Osteocyte (in vitro differentiated cells): ENCODE results near the gene RIC1. TPM values are rescaled to one million over a fixed set of nuclear protein-coding genes. Genes with fewer than 3 reads are reported as not detected.
"Not testable (repeated sequence)": the region's sequence is repeated elsewhere in the genome, so short reads cannot be mapped to it uniquely, and the experiment has no call there.

ENCODE experiments used
- DNase-seq: peaks from one replicate; pipeline ENCODE4 v3.0.0; 2021; ENCODE audit warnings: mixed read lengths; ENCODE audit not compliant: unreplicated experiment; ENCODE audit errors: extremely low spot score
- H3K27ac Mint-ChIP-seq: one replicate; pipeline ENCODE4 v1.8.0; 2021; ENCODE audit warnings: mild to moderate bottlenecking, mixed read lengths; ENCODE audit not compliant: unreplicated experiment
- H3K27me3 Mint-ChIP-seq: one replicate; pipeline ENCODE4 v1.8.0; 2021; ENCODE audit warnings: mixed read lengths; ENCODE audit not compliant: unreplicated experiment
- H3K36me3 Mint-ChIP-seq: one replicate; pipeline ENCODE4 v1.8.0; 2021; ENCODE audit warnings: mixed read lengths; ENCODE audit not compliant: unreplicated experiment
- H3K4me1 Mint-ChIP-seq: one replicate; pipeline ENCODE4 v1.8.0; 2021; ENCODE audit warnings: mixed read lengths; ENCODE audit not compliant: unreplicated experiment
- H3K4me3 Mint-ChIP-seq: one replicate; pipeline ENCODE4 v1.8.0; 2021; ENCODE audit warnings: mild to moderate bottlenecking, moderate library complexity, mixed read lengths; ENCODE audit not compliant: unreplicated experiment
- H3K9me3 Mint-ChIP-seq: one replicate; pipeline ENCODE4 v1.8.0; 2021; ENCODE audit warnings: mixed read lengths; ENCODE audit not compliant: unreplicated experiment
- total RNA-seq: library from RNA; stranded (reverse); gene quantifications from 2 replicates; pipeline ENCODE4 v1.2.1, GENCODE V29; 2021
- TF ChIP-seq, protein P1 (sequence below): fragments of 200-600 bp; sonication (generic); IDR thresholded peaks from 2 replicates; pipeline ENCODE4 v1.5.0; 2021; ENCODE audit warnings: antibody characterized with exemption, mild to moderate bottlenecking, moderate library complexity

The RIC1 gene
- total RNA-seq, 1 donor from 2014 or later, result 52.4 TPM

DNA sequence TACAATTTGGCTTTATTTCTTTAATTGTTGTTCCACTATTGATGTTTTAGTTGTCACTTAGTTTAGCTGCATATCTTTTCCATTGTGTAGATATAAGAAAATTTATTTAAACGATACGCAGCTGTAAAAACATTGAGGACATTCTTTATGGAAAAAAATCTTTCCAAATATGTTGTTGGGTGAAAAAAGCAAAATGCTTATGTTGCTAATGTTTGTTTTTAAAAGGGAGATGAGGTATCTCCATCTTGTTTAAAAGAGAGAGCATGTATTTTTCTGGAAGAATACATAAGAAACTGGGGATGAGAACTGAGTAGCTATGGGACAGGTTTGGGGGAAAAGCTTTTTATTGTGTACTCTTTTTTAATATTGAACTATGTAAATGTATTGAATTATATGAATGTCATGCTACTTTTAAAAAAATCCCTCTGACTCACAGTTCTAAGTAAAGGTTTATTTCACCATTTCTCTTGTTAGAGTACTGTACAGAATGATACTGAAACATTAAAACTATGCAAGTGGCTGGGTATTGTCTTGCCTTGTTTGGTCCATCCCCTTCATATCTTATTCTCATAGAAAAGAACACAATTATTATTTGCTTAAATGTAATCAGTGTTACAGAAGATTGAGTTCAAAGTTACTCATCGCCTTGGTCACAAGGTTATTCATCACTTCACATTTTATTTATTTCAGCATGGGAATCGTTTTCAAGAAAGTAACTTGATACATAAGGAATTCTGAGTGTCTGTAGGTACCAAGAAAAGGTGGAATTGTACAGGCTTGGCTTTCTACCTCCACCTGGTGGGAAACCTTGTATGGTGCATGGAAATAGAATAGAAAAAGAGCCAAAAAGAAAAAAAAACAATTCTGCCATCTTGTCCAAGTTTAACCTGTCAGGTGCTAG is 85.8 kb downstream of the RIC1 start:
- Mint-ChIP-seq H3K27me3 (no peaks in the 10 kb centered on the region), H3K9me3 (peaks cover 14% of the 10 kb centered on the region), H3K27ac (peak overlapping the region; percentile 79), H3K4me3 (peak overlapping the region; percentile 20), H3K4me1 (peaks cover 68% of the 10 kb centered on the region), H3K36me3 (peaks cover 45% of the 10 kb centered on the region)
- DNase-seq, result no peak
- TF ChIP-seq, protein P1, sequence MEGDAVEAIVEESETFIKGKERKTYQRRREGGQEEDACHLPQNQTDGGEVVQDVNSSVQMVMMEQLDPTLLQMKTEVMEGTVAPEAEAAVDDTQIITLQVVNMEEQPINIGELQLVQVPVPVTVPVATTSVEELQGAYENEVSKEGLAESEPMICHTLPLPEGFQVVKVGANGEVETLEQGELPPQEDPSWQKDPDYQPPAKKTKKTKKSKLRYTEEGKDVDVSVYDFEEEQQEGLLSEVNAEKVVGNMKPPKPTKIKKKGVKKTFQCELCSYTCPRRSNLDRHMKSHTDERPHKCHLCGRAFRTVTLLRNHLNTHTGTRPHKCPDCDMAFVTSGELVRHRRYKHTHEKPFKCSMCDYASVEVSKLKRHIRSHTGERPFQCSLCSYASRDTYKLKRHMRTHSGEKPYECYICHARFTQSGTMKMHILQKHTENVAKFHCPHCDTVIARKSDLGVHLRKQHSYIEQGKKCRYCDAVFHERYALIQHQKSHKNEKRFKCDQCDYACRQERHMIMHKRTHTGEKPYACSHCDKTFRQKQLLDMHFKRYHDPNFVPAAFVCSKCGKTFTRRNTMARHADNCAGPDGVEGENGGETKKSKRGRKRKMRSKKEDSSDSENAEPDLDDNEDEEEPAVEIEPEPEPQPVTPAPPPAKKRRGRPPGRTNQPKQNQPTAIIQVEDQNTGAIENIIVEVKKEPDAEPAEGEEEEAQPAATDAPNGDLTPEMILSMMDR, result peak; percentile 62

DNA sequence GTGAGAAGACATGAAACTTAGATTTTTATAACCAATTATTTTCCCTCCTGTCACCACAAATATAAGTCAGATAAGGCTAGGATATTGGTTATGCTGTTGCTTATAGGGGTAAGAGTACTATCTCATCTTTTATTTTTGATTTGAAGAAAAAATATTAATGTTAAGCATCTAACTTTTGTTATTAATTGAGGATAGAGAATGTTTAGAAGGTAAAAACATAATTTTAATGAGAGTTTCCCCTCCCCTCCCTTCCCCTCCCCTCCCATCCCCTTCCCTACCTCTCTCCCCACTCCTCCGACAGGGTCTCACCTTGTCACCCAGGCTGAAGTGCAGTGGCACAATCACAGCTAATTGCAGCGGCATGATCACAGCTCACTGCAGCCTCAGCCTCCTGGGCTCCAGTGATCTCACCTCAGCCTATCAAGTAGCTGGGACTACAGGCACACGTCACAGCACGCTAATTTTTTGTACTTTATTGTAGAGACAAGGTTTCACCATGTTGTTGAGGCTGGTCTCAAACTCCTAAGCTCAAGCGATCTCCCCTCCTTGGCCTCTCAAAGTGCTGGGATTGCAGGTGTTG is 86.7 kb downstream of the RIC1 start:
- no peaks in the 10 kb centered on the region for H3K27me3 Mint-ChIP-seq
- TF ChIP-seq, protein P1, result no peak
- peaks cover 74% of the 10 kb centered on the region for H3K4me1 Mint-ChIP-seq
- H3K4me3 Mint-ChIP-seq, result peak overlapping the region; percentile 20
- no peak for DNase-seq
- peak overlapping the region; percentile 79 for H3K27ac Mint-ChIP-seq
- H3K36me3 Mint-ChIP-seq, result peaks cover 44% of the 10 kb centered on the region
- peaks cover 10% of the 10 kb centered on the region for H3K9me3 Mint-ChIP-seq

DNA sequence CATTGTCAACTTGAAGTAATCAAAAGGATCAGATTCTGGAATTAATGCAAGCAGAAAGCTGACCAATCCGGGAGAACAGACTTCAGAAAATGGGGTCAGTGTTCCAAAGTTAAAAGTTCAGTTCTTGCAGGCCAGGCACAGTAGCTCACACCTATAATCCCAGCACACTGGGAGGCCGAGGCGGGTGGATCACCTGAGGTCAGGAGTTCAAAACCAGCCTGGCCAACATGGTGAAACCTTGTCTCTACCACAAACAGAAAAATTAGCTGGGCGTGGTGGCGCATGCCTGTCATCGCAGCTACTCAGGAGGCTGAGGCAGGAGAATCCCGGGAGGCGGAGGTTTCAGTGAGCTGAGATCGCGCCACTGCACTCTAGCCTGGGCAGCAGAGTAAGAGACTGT is 88.5 kb downstream of the RIC1 start:
- H3K36me3 Mint-ChIP-seq, result peaks cover 44% of the 10 kb centered on the region
- not testable (repeated sequence) for H3K9me3 Mint-ChIP-seq, H3K27me3 Mint-ChIP-seq, DNase-seq, H3K4me3 Mint-ChIP-seq
- H3K27ac Mint-ChIP-seq, result peak overlapping the region; percentile 70
- peaks cover 79% of the 10 kb centered on the region for H3K4me1 Mint-ChIP-seq

DNA sequence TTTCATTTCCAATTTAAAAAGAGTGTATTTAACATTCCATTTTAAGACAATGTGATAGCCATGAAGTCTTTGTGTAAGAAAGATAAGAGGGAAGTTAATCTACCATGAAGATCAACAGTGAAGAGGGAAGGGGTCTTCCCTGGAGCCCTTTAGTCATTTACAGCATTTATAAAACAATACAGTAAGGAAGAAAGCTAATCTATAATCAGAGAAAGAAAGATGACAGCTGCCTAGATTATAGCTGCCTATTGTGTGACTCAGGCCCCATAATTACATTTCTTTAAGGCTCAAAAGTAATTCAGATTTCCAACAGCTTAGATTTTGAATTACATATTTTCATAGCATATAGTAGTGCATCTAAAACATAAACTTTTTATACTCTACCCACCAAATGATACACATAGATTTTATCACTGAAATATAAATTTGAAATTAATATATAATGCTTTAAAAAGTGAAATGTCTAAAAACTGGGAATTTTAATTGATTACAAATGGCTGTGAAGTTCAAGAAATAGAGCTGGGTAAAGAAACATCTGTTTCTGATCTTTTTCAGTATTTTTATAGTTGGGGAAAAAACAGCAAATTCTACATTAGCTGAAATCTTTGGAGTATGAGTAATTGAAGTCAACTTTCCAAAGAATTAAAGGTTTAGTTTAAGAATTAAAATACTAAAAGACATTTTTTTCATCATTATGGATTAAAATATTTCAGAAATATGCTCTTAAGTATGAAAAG is 89.6 kb downstream of the RIC1 start:
- DNase-seq, result no peak
- H3K27me3 Mint-ChIP-seq, result no peaks in the 10 kb centered on the region
- TF ChIP-seq, protein P1, result no peak
- H3K27ac Mint-ChIP-seq, result peak overlapping the region; percentile 85
- peaks cover 3% of the 10 kb centered on the region for H3K9me3 Mint-ChIP-seq
- H3K36me3 Mint-ChIP-seq, result peaks cover 44% of the 10 kb centered on the region
- no peak overlapping the region for H3K4me3 Mint-ChIP-seq
- peaks cover 70% of the 10 kb centered on the region for H3K4me1 Mint-ChIP-seq

DNA sequence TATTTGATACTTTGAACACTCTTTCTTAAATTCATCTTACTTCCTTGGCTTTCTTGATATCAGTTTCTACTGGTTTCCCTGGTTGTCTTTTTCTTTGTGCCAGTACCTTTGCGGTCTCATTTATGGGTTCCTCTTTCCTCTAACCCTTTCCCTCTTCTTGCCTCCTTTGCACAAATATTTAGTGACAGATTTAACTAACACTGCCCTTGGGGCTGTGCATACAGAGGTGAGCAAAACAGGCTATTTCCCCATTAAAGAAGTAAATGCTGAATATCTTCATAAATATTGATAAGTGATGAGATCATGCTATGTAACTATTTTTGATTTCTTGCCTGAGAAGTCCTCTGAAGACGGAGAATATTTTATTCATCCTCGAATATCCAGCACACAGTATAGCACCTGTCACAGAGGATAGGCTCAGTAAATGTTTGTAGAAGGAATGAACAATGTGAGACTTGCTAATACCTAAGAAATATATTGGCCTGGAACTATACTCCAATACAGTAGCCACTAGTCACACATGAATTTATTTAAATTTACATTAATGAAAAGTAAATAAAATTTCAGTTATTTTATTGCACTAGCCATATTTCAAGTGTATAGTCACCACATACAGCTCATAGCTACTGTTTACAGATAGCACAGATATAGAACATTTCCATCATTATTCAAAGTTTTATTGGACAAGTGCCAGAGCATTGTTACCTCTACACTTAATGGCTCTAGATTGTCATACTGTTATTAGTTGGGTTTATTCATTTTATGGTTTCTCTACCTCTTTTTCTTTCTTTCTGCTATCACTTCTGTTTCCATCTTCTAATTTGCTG is 90.4 kb downstream of the RIC1 start:
- Mint-ChIP-seq H3K4me1 (peaks cover 63% of the 10 kb centered on the region), H3K27me3 (no peaks in the 10 kb centered on the region), H3K9me3 (peaks cover 3% of the 10 kb centered on the region), H3K4me3 (peak overlapping the region; percentile 36), H3K36me3 (peaks cover 49% of the 10 kb centered on the region), H3K27ac (peak overlapping the region; percentile 88)
- DNase-seq, result no peak
- TF ChIP-seq, protein P1, result no peak
